GM18873 (cell line): ENCODE results near the gene SEMA7A.

Experiments used
- ATAC-seq: cut with Tn5 transposase; IDR thresholded peaks from one replicate; pipeline ENCODE4 v1.9.1; 2021; ENCODE audit warnings: mild to moderate bottlenecking, moderate library complexity, moderate number of reproducible peaks; ENCODE audit not compliant: unreplicated experiment, low FRiP score

The SEMA7A gene

DNA sequence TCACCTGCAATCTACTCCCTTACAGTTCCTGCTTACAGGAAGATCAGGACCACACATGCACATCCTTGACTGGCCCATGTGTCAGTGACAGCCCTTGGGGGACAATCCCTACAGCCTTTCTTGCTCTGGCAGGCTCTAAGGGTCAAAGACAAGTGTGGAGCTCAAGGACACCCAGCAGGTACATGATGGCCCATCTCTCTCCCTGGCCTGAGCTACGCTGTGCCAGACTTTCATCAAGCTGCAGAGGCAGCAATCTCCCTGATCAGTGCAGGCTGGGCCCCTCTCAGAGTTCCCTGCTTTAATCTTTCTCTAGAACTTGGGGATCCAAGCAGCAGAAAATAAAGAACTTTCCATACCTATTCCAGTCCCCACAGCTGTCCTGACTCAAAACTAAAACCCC lies 2.6 kb downstream of the SEMA7A start:
- ATAC-seq, result no peak

DNA sequence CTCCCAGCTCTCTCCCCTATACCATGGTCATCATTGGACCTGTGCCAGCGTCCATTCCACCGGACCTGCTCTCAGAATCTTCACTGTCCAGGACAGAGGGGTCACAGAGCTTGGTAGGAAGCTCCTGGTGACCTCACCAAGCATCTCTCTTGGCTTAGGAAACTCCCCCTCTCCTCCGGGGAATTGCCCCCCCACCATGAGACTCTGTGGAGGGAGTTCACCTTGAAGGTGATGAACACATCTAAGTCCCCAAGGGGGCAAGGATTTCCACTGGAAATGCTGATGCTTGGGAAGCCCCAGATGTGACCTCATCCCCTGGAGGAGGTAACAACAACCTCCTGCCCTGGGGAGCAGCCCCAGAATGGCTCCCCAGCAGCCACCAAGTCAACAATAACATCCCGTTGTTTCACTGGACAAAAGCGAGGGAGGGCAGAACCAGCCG lies 3.2 kb downstream of the SEMA7A start:
- no peak for ATAC-seq

DNA sequence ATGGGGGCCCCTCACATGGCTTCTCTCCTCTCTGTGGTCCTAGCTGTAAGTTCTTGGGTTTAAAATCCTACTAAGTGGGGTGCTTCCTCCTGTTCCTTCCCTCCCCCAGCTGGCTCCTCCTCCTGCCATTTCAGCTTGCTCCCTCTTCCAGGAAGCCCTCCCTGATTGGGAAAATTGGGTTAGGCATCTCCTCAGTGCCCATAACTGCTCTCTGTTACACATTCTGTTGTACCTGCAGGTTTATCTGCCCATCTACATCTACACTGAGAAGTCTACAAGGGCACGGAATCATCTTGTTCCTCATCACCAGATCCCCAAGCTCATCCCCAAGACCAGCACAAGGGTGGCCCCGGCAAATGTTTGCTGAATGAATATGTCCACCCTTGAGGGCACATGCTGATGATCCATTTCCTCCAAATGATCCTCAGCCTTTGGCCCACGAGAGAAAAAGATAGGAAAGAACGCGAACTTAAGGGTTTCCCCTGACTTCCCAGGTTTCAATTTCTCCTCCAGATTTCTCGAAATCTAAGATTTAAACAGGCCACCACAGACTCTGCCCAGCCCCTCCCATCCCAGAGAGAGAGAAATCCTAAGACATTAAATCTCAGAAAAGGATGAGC lies 3.9 kb downstream of the SEMA7A start:
- no peak for ATAC-seq

DNA sequence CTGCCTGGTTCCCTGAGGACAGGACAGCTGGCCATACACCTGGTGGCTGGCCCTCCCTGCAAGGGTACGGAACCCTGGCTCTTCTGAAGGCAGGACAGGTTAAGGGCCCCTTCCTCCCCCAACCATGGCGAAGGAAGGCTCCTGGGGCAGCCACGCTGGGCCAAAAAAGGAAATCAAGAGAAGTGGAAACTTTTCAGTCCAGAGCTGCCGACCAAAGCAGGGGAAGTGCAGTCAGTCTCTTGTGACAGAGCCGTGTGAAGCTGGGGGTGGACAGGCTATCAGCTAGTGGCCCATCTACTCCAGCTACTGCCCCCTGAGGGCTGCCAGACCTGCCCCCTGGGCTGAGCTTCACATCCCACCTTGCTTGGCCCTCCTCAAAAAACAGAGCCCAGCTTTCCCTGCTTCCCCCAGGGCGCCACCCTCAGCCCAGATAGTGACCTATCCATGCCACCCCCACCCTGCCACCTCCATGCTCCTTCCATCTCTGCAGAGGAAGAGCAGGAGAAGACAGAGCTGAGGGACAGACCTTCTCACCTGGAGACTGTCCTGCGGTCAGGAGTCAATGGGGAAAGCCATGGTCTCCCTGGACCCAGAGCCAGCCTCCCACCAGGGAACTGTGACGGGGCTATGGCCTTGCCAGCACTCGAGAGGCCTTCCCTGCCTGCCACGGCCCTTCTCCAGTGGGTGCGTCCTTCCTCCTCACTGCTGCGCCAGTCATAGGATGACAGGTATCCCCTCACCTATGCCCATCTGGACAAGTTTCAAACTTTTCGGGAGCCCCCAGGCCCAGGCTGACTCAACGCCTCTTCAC lies 4.6 kb downstream of the SEMA7A start:
- no peak for ATAC-seq

DNA sequence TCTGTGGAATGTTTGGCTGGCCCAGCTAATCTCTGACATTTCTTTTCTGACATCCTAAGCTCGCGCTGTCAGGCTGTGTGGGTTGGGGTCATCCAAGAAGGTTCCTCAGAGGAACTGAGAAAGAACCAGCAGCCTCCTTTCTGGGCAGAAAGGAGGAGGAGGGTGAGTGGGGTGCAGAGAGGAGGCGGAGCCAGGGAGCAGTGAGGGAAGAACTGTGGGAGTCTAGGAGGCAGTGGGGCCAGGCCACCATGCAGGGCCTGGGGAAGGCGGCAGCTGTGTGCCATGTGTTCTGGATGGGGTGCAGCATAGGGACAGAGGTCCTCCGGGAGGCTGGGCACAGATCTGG lies 5.3 kb downstream of the SEMA7A start:
- no peak for ATAC-seq

DNA sequence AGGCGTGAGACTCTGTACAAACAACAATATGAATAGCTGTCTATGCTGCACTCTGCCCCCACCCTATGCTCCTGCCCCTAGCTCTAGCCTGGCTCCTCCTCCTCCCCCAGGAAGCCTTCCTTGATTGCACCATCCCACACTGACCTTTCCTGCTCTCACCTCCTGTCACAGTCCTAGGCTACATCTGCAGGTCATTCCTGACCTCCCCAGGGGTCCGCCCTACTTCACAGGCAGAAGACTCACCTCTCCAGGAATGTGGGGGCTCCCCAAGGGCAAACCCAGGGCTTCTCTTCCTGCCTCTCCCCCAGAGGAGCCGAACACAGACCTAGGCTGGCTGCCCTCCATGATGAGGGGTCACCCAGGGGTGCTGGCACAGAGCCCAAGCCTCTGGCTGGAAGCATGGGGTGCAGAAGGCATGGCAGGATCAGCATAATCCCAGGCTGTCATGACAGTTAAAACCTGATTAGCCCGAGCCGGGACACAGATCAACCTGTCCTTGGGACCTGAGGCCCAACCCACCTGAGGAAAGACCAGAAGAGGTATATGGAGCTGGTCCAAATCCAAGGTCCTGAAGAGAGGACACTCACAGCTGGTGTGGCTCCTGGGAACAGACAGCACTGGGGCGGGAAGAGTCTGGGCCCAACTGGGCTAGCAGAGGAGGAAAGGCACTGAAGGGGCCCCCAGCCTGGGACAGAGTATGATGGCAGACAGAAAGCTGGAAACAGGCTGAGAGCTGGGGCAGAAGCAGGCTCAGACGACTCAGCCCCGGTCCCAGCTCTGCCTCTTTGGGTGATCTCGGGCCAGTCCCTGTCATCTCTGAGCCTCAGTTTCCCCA lies 5.9 kb downstream of the SEMA7A start:
- ATAC-seq, result no peak

DNA sequence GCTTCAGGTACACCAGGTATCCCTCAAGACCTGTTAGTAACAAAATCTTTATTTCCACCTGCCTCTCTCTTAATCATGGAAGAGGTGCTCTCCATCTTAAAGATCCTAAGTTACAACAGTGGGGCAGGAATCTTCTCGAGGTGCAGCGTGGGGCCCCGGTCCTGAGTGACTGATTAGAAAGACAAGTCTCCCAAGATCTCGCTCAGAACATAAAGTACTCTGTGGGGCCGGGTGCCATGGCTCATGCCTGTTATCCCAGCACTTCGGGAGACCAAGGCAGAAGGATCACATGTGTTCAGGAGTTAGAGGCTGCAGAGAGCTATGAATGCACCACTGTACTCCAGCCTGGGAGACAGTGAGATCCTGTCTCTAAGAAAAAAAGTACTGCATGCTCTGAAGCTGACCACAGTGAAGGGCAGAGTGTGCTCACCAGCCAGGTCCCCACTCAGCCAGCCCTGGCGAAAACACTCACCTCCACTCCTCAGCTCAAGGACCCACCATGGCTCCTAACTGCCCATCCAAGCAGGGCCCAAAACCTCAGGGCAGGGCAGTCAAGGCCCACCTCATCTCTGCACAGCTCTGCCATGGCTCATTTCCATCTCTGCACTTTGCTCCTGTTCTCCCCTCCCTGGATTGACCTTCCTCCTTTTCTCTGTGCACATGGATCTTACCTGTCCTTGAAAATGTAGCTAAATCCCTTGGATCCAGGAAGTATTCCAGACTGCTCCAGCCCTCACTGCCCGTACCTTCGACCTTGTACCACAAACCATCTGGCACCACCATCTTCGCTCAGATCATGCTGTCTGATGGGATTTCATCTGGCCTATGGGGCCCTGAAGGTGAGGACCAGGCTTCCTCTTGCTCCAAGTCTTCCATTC lies 7.1 kb downstream of the SEMA7A start:
- ATAC-seq, result no peak

DNA sequence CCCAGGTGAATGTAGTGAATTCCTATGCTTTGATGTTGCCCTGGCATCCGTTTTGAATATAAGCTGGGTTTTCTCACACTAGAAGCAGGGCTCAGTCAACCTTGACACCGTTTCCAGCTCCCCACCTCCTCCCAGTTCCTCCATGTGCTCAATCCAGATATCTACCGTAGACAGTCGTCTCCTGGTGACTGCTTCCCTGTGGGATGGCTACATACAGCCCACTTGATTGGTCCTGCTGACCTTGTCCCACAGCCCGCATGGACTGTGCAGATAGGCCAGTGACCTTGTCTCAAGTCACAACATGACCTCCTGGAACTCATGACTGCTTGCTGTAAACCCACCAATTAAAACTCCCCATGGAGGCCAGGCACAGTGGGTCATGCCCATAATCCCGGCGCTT lies 8.1 kb downstream of the SEMA7A start:
- ATAC-seq, result no peak

DNA sequence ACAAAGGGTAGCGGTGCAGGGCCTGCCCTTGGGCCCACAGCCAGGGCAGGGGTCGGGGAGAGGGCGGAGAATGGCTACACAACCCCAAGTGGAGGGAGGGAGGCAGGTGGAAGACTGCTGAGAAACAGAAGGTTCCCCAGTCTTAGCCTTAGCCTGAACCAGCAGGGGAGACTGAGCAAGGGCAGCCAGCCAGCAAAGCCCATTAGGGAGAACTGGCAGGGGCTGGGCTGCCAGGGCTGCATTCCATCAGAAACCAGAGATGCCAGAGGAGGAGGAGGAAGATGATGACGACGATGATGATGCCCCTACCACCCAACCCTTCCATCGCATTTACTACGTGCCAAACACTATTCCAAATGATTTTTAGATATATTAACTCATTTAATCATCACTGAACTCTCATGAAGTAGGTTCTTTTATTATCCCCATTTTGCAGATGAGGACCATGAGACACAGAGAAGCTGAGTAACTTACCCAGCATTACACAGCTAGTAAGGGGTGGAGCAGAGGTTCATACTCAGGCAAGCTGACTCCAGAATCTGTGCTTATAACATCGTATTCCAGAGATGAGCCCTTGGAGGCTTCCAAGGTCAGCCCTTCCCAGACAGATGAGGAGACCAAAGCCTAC lies 8.7 kb downstream of the SEMA7A start:
- no peak for ATAC-seq

DNA sequence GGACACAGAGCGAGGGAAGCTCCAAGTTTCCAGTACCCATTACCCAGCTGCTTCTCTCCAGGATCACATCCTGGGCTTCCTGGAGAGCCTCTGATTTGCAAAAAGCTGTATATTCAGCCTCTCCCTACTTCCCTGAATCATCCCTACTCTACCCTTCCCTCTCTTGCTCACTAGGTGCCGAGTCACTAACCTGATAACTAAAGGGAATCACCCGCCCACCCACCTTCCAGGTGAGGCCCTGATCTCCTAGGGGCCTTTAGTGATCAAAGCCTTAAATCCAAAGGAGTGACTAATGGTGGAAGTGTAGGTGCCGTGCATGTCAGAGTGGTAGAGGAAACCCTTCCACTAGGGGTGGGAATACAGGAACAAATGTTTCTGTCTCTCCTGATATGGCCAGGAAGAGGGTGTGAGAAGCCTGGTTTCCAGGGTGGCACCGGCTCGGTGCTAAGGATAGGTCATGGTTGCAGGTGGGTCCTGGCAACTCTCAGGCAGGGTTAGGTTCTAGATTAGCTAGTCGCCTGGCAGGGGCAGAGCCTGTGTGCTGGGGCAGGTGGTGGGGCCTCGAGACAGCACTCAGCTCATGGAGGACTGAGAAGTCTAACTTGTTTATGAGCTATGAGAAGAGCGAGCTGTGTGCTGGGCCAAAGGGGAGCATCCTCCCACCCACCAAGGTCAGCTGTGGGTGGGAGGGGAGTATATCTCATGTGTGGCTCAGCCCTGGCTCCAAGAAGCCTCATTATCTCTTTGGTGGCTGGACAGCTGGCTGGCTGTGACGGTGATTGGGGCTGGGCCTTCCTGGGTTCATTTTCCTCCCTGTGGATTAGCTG lies 10.1 kb downstream of the SEMA7A start:
- no peak for ATAC-seq

DNA sequence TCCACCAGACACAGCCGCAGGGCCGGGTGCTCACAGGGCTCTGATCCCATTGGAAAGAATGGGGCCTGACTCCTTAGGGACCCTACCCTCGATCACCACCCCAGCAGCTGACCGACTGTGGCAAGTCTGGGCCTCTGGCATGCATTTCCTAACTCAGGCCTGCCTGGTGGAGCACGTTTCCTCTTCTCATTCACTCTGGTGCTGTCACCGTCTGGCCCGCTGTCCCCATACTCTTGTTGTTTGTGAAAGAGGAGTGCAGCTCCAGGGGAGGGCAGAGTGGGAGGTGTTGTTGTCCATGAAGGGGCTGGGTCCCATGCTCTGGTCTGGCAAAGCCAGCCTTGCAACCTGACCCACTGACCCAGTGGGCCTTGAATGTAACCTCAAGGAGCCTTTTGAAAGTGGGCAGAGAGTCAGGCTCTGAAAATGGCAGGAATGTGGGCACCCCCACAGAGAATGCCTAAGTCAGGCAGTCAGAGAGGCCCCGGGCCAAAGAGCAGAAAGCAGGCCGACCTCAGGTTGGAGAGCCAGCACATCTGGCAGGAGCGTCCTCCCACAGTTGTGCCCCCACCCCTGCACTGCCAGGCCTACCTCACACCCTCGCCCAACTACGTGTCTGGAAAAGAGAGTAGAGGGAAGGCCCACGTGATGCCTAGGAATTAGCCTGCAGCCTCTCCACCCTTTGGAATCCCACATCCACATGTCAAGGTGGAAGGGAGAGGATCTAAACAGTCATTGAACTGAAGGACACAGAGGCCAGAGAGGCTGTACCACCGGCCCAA lies 10.9 kb downstream of the SEMA7A start:
- ATAC-seq, result no peak

DNA sequence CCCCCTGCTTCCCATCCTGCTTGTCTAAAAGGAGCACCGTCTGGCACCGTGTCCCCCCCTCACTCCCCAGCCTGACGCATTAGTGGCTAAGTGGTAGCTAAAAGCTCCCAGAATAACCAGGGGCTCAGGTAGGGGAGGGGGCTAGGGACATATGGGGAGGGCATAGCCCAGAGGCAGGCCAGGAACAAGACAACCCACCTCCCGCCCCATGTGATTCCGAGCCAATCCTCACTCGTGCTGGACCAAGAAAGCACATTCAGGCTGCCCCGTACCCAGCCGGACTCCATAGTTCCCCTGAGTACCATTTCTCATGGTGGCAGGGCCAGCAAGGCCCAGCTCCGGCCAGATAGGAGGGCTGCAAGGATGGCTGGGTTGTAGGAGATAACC lies 11.5 kb downstream of the SEMA7A start:
- ATAC-seq, result no peak

DNA sequence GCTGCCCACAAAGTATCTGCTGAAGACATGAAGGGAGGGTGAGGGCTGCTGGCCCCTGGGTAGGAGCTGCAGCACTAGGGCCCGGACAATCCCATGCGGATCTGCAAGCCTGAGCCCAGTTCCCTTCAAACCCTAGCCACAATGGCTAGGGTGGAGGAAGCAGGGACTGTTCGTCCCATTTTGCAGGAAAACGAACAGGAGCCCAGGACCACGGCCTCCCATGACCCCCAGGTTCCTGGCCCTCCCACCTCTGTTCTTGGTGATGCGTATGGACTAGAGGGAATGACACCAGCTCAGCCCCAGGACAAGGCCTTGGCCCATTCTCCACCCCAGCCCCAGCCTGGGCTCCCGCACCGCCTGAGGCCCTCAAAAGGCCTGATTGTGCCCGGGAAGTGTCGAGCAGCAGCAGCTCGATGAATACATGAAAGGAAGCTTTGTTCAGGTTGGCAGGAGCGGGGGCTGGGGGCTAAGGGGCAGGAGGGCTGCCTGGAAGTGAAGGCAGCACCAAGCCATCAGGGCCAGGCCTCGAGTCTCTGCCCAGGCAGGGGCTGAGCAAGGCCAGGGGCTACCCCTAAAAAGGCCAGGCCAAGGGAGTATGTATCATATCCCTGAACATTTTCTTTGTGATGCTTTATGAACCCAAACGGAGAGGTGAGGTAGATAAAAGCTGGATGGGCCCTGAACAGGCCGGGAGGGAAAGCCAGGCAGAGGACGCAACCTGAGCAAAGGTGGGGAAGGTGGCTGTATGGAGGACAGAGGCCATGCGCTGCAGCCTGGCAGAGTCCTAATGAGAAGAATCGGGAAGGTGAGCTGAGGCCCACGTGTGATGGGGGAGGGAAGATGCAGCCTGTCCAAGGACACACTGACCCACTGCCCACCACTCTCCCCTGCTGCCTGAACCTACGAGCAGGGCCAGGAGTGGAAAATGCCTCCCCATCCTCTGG lies 12.2 kb downstream of the SEMA7A start:
- ATAC-seq, result no peak

DNA sequence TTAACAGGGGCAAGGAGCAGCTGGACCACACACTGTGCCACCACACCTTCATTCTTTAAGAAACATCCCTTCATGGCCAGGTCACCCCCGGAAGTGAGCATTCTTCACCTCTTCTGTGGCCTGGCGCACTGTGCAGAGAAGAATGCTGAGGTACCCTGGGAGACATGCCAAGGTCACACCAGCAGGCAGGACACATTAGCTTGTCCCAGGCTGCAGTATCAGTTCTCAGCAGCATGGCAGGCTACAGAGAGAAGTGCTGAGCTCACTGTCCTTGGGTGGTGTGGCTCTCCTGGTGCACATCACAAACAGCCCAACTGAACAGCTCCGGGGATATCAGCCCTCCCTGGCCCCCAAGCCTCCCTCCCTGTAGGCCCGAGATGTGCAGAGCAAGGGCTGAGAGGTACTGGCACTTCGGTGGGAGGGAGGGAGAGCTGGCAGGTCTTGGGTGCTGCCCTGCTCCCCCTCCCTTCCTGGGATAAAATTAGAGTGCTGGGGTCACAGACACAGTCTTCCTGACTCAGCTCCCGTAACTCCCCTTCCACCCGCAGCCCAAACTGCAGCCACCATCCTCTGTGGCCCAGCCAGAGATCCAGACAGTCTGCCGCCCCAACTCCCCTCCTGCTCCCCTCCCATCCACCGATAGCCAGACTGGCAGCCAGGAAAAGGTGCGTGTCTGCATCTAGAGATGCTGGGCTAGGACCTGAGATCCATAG lies 13.4 kb downstream of the SEMA7A start:
- no peak for ATAC-seq

DNA sequence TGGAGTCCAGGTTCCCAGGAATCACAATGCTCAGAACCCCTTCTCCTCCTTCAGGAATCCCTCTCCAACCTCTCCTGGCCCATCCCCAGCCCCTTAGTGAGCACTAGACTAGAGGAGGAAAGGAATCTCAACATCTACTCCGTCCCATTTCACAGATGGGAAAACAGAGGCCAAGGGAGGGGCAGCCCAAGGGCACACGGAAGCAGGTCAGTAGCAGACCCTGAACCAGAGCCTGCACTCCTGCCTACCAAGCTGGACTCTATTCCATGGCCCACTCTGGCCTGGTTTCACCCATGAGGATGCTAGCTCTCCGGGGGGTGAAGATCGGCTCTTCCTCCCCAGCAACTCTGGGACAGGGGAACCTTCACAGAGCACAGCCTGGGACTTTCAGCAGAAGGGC lies 14.3 kb downstream of the SEMA7A start:
- ATAC-seq, result no peak

DNA sequence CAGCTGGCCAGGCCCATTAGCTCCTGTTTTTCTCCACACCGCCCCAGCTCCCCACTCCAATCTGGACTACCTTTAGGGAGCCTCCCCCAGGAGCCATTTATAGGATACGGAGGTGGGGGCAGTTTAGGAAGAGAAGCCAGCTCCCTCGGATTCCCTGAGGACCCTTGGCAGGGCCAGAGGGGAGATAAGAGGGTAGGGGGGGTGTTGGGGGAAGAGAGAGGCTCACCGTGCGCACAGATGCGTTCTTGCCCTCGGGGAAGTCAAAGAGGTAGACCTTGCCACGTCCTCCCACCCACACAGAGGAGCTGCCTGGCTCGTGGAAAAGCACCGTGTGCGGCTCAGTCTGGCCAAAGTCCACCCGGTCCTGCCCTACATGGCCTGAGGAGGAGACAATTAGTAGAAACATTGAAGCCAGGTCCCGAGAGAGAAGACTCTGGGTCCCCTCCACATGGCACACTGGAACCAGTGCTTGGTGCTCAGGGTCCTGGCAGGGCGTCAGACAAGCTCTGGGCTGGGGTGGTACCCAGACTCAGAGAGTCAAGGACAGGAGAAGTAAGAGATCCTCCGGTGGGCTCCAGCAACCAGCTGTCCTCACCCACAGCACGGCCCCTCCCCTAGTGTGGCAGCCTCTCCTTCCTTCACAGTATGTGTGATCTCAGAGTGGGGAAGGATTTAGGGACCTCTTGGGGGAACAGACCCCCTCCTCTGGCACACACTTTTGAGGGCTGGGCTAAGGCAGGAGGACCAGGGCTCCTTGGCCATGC lies 15.0 kb downstream of the SEMA7A start:
- no peak for ATAC-seq
